Activated CD4-positive, alpha-beta T cell treated with anti-CD3 and anti-CD28 coated beads, Interleukin-2, Interleukin-4, amounts not matched to agents 100 ng/mL and 50 ng/mL, durations not matched to agents 16 hours and 8 hours (primary cell): Measurements from ENCODE around the gene ALPP.
"Not testable (repeated sequence)": the region's sequence is repeated elsewhere in the genome, so short reads cannot be mapped to it uniquely, and the experiment has no call there.

Experiments
- DNase-seq: peaks from one replicate; pipeline ENCODE4 v3.0.0-alpha.2; 2020; ENCODE audit warnings: low spot score

Gene ALPP

GRCh38 chr2:232341061-232341738, 37.4 kb upstream of the ALPP start:
- no peak for DNase-seq

GRCh38 chr2:232341739-232342126, 36.8 kb upstream of the ALPP start:
- no peak for DNase-seq

GRCh38 chr2:232342635-232343565, 35.7 kb upstream of the ALPP start:
- no peak for DNase-seq

- no peak for DNase-seq
Observed at GRCh38 chr2:232343821-232344220, 34.7 kb upstream of the ALPP start.

GRCh38 chr2:232345251-232345650, 33.3 kb upstream of the ALPP start:
- DNase-seq, result no peak

GRCh38 chr2:232347369-232347768, 31.2 kb upstream of the ALPP start:
- no peak for DNase-seq

- no peak for DNase-seq
Observed at GRCh38 chr2:232348936-232349335, 29.6 kb upstream of the ALPP start.

GRCh38 chr2:232349546-232349945, 29.0 kb upstream of the ALPP start:
- DNase-seq, result no peak

GRCh38 chr2:232349946-232350635, 28.5 kb upstream of the ALPP start:
- no peak for DNase-seq

- DNase-seq, result no peak
Observed at GRCh38 chr2:232350804-232351685, 27.5 kb upstream of the ALPP start.

- no peak for DNase-seq
Observed at GRCh38 chr2:232351686-232352510, 26.7 kb upstream of the ALPP start.

GRCh38 chr2:232352511-232353091, 25.9 kb upstream of the ALPP start:
- no peak for DNase-seq

GRCh38 chr2:232353096-232353495, 25.5 kb upstream of the ALPP start:
- no peak for DNase-seq

GRCh38 chr2:232353660-232354059, 24.9 kb upstream of the ALPP start:
- no peak for DNase-seq

GRCh38 chr2:232354069-232354468, 24.5 kb upstream of the ALPP start:
- DNase-seq, result no peak

- no peak for DNase-seq
Observed at GRCh38 chr2:232361646-232362045, 16.9 kb upstream of the ALPP start.

- DNase-seq, result no peak
Observed at GRCh38 chr2:232362174-232362900, 16.2 kb upstream of the ALPP start.

- DNase-seq, result not testable (repeated sequence)
Observed at GRCh38 chr2:232363064-232363783, 15.3 kb upstream of the ALPP start.
